HCT116 (cell line): ENCODE data around the gene PRPSAP1.

ENCODE experiments used
- ATF3 ChIP-seq: IDR thresholded peaks from 2 replicates; pipeline ENCODE4 v1.6.1; 2012
- CTCF ChIP-seq, 3 experiments: fragments of 200-600 bp in 1 of 3; sonication (generic) in 1 of 3; IDR thresholded peaks in 2 of 3; conservative IDR thresholded peaks in 1 of 3; 2 replicates each; pipeline ENCODE4 v1.5.1; 2012 to 2017; ENCODE audit warnings: low read depth in 2 of 3, low read length in 2 of 3, antibody characterized with exemption in 1 of 3, borderline replicate concordance in 1 of 3, control low read depth in 1 of 3, mild to moderate bottlenecking in 1 of 3, mixed read lengths in 1 of 3, mixed run types in 1 of 3, moderate library complexity in 1 of 3; ENCODE audit not compliant: insufficient read depth in 1 of 3
- EGR1 ChIP-seq: IDR thresholded peaks from 2 replicates; pipeline ENCODE4 v1.6.1; 2012; ENCODE audit warnings: low read depth
- EZH2 ChIP-seq: fragments of 200-600 bp; sonication (generic); IDR thresholded peaks from 2 replicates; pipeline ENCODE4 v1.6.1; 2017; ENCODE audit warnings: antibody characterized with exemption, mixed run types
- EZH2phosphoT487 ChIP-seq: fragments of 200-600 bp; IDR thresholded peaks from 2 replicates; pipeline ENCODE4 v1.6.1; 2018; ENCODE audit warnings: antibody characterized with exemption, borderline replicate concordance
- MAX ChIP-seq: IDR thresholded peaks from 2 replicates; pipeline ENCODE4 v1.6.1; 2012
- POLR2A ChIP-seq: IDR thresholded peaks from 2 replicates; pipeline ENCODE4 v1.7.0; 2011; ENCODE audit warnings: borderline replicate concordance; ENCODE audit not compliant: insufficient read depth, insufficient read length; ENCODE audit errors: extremely low read depth
- POLR2AphosphoS5 ChIP-seq: IDR thresholded peaks from 2 replicates; pipeline ENCODE4 v1.6.1; 2011; ENCODE audit warnings: mild to moderate bottlenecking, low read depth, low read length, moderate library complexity
- RAD21 ChIP-seq: IDR thresholded peaks from 2 replicates; pipeline ENCODE4 v1.6.1; 2012; ENCODE audit warnings: low read depth, mild to moderate bottlenecking
- REST ChIP-seq: IDR thresholded peaks from 2 replicates; pipeline ENCODE4 v1.6.1; 2012; ENCODE audit warnings: low read depth
- SIN3A ChIP-seq: IDR thresholded peaks from 2 replicates; pipeline ENCODE4 v1.6.1; 2012; ENCODE audit warnings: low read depth
- SP1 ChIP-seq: IDR thresholded peaks from 2 replicates; pipeline ENCODE4 v1.6.1; 2012; ENCODE audit warnings: low read depth
- TCF7L2 ChIP-seq: IDR thresholded peaks from 2 replicates; pipeline ENCODE4 v1.7.0; 2011; ENCODE audit warnings: borderline replicate concordance, inconsistent platforms; ENCODE audit not compliant: insufficient read depth, insufficient read length; ENCODE audit errors: extremely low read depth

GRCh38 chr17:76360461-76360860 is 6.7 kb upstream of the PRPSAP1 start:
- TF ChIP-seq CTCF (IDR thresholded peaks at IDR 0.05 in 2 of 3, conservative IDR thresholded peaks at IDR 0.05 in 1 of 3; ENCODE audit: borderline replicate concordance in 1 of 3, insufficient read depth in 1 of 3, low read depth in 2 of 3, low read length in 2 of 3) (no peak), RAD21 (no peak), POLR2A (no peak), ATF3 (no peak), EZH2 (no peak), EGR1 (no peak), POLR2AphosphoS5 (no peak), SP1 (no peak), SIN3A (no peak), REST (no peak), TCF7L2 (no peak), EZH2phosphoT487 (no peak), MAX (no peak)
